ENCODE measurements around the gene GCKR.

Gene GCKR

GRCh38 chr2:27489118-27489497 lies 7.5 kb upstream of the GCKR start:
- peak; percentile 59 for ATAC-seq
- TF ChIP-seq ARNTL (CRISPR knock-in tag; IDR thresholded peaks at IDR 0.05; ENCODE audit: borderline replicate concordance, low read depth) (no peak), TSHZ2 (CRISPR knock-in tag; IDR thresholded peaks at IDR 0.05) (0 out of 2 replicates have a peak, but pooled peaks have one; percentile 45)

- TF ChIP-seq GLIS3 (CRISPR knock-in tag; IDR thresholded peaks at IDR 0.05) (0 out of 2 replicates have a peak, but pooled peaks have one; percentile 32), SNAI2 (CRISPR knock-in tag; IDR thresholded peaks at IDR 0.05) (no peak)
- ATAC-seq = peak; percentile 97
Observed at GRCh38 chr2:27489498-27490397, 6.9 kb upstream of the GCKR start, which contains the start of gene IFT172. IFT172 (minus strand) TSS chr2:27489743; CDS start chr2:27489653, 90 bp downstream.

GRCh38 chr2:27492557-27492956 lies 4.1 kb upstream of the GCKR start:
- ATAC-seq = no peak
- TF ChIP-seq PATZ1 (CRISPR knock-in tag; IDR thresholded peaks at IDR 0.05; ENCODE audit: borderline replicate concordance) = no peak
- no peak for TF ChIP-seq ISL1 (CRISPR knock-in tag; IDR thresholded peaks at IDR 0.05)
- no peak for TF ChIP-seq TCF4 (CRISPR knock-in tag; IDR thresholded peaks at IDR 0.05; ENCODE audit: borderline replicate concordance)
- TF ChIP-seq BACH2 (CRISPR knock-in tag; IDR thresholded peaks at IDR 0.05; ENCODE audit: borderline replicate concordance) = no peak
- no peak for TF ChIP-seq CSRNP3 (CRISPR knock-in tag; IDR thresholded peaks at IDR 0.05)
- TF ChIP-seq OSR1 (CRISPR knock-in tag; IDR thresholded peaks at IDR 0.05) = no peak
- TF ChIP-seq CREB5 (CRISPR knock-in tag; IDR thresholded peaks at IDR 0.05; ENCODE audit: low read depth) = no peak
- no peak for TF ChIP-seq ZC3H10 (CRISPR knock-in tag; IDR thresholded peaks at IDR 0.05)
- no peak for TF ChIP-seq RARB (CRISPR knock-in tag; IDR thresholded peaks at IDR 0.05)
- no peak for TF ChIP-seq ESRRG (CRISPR knock-in tag; IDR thresholded peaks at IDR 0.05)
- TF ChIP-seq ZNF70 (CRISPR knock-in tag; IDR thresholded peaks at IDR 0.05) = no peak
- no peak for TF ChIP-seq ZFP3 (CRISPR knock-in tag; IDR thresholded peaks at IDR 0.05)
- TF ChIP-seq ZNF8 (CRISPR knock-in tag; IDR thresholded peaks at IDR 0.05) = no peak
- TF ChIP-seq SNAI2 (CRISPR knock-in tag; IDR thresholded peaks at IDR 0.05) = no peak
- TF ChIP-seq POU6F1 (CRISPR knock-in tag; IDR thresholded peaks at IDR 0.05; ENCODE audit: borderline replicate concordance, low read depth) = no peak

- ATAC-seq = no peak
- TF ChIP-seq OSR1 (CRISPR knock-in tag; IDR thresholded peaks at IDR 0.05) = no peak
- TF ChIP-seq TOX (CRISPR knock-in tag; IDR thresholded peaks at IDR 0.05; ENCODE audit: borderline replicate concordance) = no peak
Observed at GRCh38 chr2:27493948-27494283, 2.7 kb upstream of the GCKR start.

Measured in SK-N-SH treated with all-trans-retinoic acid at 6 μM for 48 hours (cell line).